ENCODE measurements around the gene PHF21A. TPM values are rescaled to one million over a fixed set of nuclear protein-coding genes. Genes with fewer than 3 reads are reported as not detected.

The PHF21A gene
- total and polyA plus RNA-seq, 2 of the 13 experiments (the other 11 are each of a cell fraction or from before 2014, with no cell fraction given), result 4.1 to 34.6 TPM

DNA sequence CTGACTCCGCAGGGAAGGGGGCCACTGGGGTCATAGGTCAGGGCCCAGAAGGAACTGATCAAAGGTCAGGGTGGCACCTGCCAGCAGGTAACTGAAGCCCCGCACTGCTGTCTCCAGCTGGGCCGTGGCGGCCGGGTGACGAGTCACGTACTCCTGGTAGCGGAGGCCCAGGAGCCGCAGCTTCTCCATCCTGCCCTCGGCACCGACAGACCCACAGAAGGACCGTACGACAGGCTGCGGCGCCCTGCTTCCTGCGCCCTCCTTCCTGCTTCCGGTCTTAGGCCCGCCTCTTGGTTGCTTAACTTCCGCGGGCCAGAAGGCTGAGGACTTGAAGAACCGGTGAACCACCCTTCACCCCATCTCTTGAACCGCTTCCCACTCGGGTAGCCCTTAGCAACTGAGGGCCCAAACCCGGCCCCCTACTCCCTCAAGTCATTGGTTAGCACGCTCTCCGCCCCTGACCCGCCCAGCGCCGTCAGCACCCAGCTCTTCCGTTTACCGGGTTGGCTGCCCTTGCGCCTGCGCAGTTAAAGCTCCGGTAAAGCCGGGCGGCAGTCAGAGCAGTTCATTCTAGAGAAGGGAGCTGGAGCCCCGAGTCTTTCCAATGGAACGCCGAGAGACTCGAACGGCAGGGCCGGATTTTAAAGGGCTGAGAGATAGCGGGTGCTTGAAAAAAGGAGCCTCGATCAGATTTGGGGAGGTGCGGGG is 203.5 kb downstream of the PHF21A start, which contains the start of gene PEX16 (continued):
- TF ChIP-seq CCAR2 (optimal IDR thresholded peaks at IDR 0.05; ENCODE audit: low read depth, low read length), result no peak
- TF ChIP-seq, protein P1, sequence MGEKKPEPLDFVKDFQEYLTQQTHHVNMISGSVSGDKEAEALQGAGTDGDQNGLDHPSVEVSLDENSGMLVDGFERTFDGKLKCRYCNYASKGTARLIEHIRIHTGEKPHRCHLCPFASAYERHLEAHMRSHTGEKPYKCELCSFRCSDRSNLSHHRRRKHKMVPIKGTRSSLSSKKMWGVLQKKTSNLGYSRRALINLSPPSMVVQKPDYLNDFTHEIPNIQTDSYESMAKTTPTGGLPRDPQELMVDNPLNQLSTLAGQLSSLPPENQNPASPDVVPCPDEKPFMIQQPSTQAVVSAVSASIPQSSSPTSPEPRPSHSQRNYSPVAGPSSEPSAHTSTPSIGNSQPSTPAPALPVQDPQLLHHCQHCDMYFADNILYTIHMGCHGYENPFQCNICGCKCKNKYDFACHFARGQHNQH (CRISPR knock-in tag; IDR thresholded peaks at IDR 0.05), result no peak
- TF ChIP-seq ASH2L (IDR thresholded peaks at IDR 0.05; ENCODE audit: insufficient read length, low read depth, low read length), result peak; percentile 63
- TF ChIP-seq SMYD3 (CRISPR knock-in tag; IDR thresholded peaks at IDR 0.05), result no peak; the same call in 1 of the 2 replicates
- TF ChIP-seq RBM39 (IDR thresholded peaks at IDR 0.05; ENCODE audit: low read depth, low read length, poor library complexity, severe bottlenecking), result peak; percentile 34
- TF ChIP-seq, protein P2, sequence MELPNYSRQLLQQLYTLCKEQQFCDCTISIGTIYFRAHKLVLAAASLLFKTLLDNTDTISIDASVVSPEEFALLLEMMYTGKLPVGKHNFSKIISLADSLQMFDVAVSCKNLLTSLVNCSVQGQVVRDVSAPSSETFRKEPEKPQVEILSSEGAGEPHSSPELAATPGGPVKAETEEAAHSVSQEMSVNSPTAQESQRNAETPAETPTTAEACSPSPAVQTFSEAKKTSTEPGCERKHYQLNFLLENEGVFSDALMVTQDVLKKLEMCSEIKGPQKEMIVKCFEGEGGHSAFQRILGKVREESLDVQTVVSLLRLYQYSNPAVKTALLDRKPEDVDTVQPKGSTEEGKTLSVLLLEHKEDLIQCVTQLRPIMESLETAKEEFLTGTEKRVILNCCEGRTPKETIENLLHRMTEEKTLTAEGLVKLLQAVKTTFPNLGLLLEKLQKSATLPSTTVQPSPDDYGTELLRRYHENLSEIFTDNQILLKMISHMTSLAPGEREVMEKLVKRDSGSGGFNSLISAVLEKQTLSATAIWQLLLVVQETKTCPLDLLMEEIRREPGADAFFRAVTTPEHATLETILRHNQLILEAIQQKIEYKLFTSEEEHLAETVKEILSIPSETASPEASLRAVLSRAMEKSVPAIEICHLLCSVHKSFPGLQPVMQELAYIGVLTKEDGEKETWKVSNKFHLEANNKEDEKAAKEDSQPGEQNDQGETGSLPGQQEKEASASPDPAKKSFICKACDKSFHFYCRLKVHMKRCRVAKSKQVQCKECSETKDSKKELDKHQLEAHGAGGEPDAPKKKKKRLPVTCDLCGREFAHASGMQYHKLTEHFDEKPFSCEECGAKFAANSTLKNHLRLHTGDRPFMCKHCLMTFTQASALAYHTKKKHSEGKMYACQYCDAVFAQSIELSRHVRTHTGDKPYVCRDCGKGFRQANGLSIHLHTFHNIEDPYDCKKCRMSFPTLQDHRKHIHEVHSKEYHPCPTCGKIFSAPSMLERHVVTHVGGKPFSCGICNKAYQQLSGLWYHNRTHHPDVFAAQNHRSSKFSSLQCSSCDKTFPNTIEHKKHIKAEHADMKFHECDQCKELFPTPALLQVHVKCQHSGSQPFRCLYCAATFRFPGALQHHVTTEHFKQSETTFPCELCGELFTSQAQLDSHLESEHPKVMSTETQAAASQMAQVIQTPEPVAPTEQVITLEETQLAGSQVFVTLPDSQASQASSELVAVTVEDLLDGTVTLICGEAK (IDR thresholded peaks at IDR 0.05), result peak; percentile 64; the same call in 1 of the 2 replicates
- TF ChIP-seq, protein P2 (CRISPR knock-in tag; IDR thresholded peaks at IDR 0.05), result peak; percentile 82
- peak; percentile 64; the same call in 1 of the 2 replicates for TF ChIP-seq ZNF724P (CRISPR knock-in tag; IDR thresholded peaks at IDR 0.05; ENCODE audit: borderline replicate concordance)
- TF ChIP-seq ZNF792 (CRISPR knock-in tag; IDR thresholded peaks at IDR 0.05), result 0 out of 2 replicates have a peak, but pooled peaks have one; percentile 15
- TF ChIP-seq, protein P3, sequence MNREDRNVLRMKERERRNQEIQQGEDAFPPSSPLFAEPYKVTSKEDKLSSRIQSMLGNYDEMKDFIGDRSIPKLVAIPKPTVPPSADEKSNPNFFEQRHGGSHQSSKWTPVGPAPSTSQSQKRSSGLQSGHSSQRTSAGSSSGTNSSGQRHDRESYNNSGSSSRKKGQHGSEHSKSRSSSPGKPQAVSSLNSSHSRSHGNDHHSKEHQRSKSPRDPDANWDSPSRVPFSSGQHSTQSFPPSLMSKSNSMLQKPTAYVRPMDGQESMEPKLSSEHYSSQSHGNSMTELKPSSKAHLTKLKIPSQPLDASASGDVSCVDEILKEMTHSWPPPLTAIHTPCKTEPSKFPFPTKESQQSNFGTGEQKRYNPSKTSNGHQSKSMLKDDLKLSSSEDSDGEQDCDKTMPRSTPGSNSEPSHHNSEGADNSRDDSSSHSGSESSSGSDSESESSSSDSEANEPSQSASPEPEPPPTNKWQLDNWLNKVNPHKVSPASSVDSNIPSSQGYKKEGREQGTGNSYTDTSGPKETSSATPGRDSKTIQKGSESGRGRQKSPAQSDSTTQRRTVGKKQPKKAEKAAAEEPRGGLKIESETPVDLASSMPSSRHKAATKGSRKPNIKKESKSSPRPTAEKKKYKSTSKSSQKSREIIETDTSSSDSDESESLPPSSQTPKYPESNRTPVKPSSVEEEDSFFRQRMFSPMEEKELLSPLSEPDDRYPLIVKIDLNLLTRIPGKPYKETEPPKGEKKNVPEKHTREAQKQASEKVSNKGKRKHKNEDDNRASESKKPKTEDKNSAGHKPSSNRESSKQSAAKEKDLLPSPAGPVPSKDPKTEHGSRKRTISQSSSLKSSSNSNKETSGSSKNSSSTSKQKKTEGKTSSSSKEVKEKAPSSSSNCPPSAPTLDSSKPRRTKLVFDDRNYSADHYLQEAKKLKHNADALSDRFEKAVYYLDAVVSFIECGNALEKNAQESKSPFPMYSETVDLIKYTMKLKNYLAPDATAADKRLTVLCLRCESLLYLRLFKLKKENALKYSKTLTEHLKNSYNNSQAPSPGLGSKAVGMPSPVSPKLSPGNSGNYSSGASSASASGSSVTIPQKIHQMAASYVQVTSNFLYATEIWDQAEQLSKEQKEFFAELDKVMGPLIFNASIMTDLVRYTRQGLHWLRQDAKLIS (CRISPR knock-in tag; IDR thresholded peaks at IDR 0.05), result no peak
- TF ChIP-seq ZNF354B (CRISPR knock-in tag; IDR thresholded peaks at IDR 0.05), result no peak
- TF ChIP-seq ZNF431 (CRISPR knock-in tag; IDR thresholded peaks at IDR 0.05; ENCODE audit: borderline replicate concordance, low read depth), result no peak
- 0 out of 2 replicates have a peak, but pooled peaks have one; percentile 73 for TF ChIP-seq MEF2D (CRISPR knock-in tag; IDR thresholded peaks at IDR 0.05)
